Measurements from ENCODE around the gene GEMIN5. TPM values are rescaled to one million over a fixed set of nuclear protein-coding genes. Genes with fewer than 3 reads are reported as not detected.

The GEMIN5 gene
- total RNA-seq, 1 donor from 2014 or later = 11.0 TPM

DNA sequence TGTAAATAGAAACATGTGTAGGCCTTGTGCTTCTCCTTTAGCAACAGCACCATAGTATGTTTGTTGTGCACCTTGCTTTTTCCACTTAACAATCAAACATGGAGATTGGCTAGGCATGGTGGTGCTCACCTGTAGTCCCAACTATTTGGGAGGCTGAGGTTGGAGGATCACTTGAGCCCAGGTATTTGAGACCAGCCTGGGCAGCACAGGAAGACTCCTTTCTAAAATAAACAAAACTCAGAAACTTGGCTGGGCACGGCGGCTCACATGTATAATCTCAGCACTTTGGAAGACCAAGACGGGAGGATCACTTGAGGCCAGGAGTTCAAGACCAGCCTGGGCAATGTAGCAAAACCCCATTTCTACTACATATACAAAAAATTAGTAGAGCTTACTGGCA is 86.7 kb downstream of the GEMIN5 start:
- Histone ChIP-seq H3K27me3 (no peaks in the 10 kb centered on the region), H3K9me3 (no peaks in the 10 kb centered on the region), H3K4me1 (peaks cover 8 to 18% of the 10 kb centered on the region in 2 donors), H3K36me3 (no peaks in the 10 kb centered on the region), H3K4me3 (peak overlapping the region in 1 of 2 donors; percentile 68), H3K27ac (peak overlapping the region; percentile 31 to 77)
- TF ChIP-seq, protein P1, sequence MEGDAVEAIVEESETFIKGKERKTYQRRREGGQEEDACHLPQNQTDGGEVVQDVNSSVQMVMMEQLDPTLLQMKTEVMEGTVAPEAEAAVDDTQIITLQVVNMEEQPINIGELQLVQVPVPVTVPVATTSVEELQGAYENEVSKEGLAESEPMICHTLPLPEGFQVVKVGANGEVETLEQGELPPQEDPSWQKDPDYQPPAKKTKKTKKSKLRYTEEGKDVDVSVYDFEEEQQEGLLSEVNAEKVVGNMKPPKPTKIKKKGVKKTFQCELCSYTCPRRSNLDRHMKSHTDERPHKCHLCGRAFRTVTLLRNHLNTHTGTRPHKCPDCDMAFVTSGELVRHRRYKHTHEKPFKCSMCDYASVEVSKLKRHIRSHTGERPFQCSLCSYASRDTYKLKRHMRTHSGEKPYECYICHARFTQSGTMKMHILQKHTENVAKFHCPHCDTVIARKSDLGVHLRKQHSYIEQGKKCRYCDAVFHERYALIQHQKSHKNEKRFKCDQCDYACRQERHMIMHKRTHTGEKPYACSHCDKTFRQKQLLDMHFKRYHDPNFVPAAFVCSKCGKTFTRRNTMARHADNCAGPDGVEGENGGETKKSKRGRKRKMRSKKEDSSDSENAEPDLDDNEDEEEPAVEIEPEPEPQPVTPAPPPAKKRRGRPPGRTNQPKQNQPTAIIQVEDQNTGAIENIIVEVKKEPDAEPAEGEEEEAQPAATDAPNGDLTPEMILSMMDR (IDR thresholded peaks at IDR 0.05) = no peak
- intact Hi-C loops (cut with DNase I) = loop anchor here (10.0 kb wide), 1 partner anchor 407 kb away; the partner anchor contains the start of gene SAP30L
- peak in 1 of 2 donors; percentile 40 for DNase-seq (ENCODE audit: low spot score in 2 of 2)

DNA sequence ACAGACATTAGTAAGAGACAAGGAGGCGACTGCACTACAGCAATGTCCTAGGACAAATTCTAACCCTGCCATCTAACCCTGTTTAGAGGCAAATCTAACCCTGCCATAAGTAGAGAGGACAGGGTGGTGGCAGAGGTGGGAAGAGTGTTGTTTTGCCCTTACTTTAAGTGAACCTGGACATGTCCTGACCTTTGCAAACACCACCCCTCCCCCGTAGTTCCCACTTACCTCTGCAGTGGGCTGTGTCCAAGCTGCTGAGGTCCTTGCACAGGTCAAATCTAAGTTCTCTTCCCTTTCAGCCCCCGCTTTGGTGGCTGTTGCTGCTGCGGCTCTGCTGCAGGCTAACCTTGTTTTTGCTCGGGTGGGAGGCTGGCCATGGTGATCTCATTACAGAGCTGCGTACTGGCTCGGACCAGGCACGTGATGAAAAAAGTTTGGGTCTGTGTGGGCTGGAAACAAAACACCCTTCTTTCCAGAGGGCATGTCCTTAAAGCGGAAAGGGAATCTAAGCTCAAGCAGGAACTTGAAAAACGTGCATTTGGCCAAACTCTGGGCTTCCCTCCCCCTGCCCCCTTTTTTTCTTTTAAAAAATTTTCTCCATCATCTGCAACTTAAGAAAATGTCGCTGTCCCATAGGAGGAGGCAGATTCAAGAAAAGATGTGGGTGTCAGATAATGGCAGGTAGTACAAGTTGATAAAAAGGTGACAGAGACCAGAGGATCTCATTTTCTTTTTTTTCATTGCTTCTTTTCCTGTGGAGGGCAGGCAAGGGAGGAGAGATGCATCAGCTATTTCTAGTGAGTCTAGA is 87.6 kb downstream of the GEMIN5 start, which contains the start of gene FAXDC2:
TSS of gene FAXDC2 (minus strand) at position 349 of the 808 bp plus-strand sequence. CDS start 12,425 bp downstream, outside the sequence.
- TF ChIP-seq, protein P1 (IDR thresholded peaks at IDR 0.05) = no peak
- peaks cover 8 to 18% of the 10 kb centered on the region in 2 donors for H3K4me1 ChIP-seq
- no peaks in the 10 kb centered on the region for H3K27me3 ChIP-seq
- intact Hi-C loops (cut with DNase I) = loop anchor here (10.0 kb wide), 1 partner anchor 406 kb away; the partner anchor contains the start of gene SAP30L
- DNase-seq (ENCODE audit: low spot score in 2 of 2) = peak; percentile 49 to 89
- H3K27ac ChIP-seq = peak within 1 kb of the TSS; percentile 55 to 77
- H3K36me3 ChIP-seq = no peaks in the 10 kb centered on the region
- H3K9me3 ChIP-seq = no peaks in the 10 kb centered on the region
- peak within 1 kb of the TSS; percentile 48 to 68 for H3K4me3 ChIP-seq

DNA sequence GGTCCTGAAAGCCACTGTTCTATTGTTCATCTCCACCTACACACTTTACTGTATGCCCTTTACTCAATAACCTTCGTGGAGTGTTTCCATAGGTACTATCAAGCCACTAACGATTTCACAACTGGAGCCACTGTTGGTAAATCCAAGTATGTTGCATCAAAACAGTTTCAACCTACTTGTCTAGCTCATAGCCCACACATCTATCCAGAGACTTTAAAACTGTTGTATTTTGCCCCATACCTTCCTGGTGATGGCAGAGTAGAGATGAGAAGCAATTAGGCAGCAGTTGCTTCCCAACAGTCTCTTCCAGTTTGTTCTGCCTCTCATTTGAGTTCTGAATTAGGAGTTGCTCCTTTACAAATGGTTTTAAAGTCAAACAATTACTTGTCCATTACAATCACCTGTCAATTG is 88.2 kb downstream of the GEMIN5 start:
- DNase-seq (ENCODE audit: low spot score in 2 of 2) = no peak
- H3K9me3 ChIP-seq = no peaks in the 10 kb centered on the region
- TF ChIP-seq, protein P1 (IDR thresholded peaks at IDR 0.05) = no peak
- intact Hi-C loops (cut with DNase I) = loop anchor here (10.0 kb wide), 1 partner anchor 405 kb away; the partner anchor contains the start of gene SAP30L
- H3K4me3 ChIP-seq = peak overlapping the region; percentile 48 to 68
- peak overlapping the region; percentile 55 to 77 for H3K27ac ChIP-seq
- H3K36me3 ChIP-seq = no peaks in the 10 kb centered on the region
- peaks cover 8 to 18% of the 10 kb centered on the region in 2 donors for H3K4me1 ChIP-seq
- H3K27me3 ChIP-seq = no peaks in the 10 kb centered on the region

DNA sequence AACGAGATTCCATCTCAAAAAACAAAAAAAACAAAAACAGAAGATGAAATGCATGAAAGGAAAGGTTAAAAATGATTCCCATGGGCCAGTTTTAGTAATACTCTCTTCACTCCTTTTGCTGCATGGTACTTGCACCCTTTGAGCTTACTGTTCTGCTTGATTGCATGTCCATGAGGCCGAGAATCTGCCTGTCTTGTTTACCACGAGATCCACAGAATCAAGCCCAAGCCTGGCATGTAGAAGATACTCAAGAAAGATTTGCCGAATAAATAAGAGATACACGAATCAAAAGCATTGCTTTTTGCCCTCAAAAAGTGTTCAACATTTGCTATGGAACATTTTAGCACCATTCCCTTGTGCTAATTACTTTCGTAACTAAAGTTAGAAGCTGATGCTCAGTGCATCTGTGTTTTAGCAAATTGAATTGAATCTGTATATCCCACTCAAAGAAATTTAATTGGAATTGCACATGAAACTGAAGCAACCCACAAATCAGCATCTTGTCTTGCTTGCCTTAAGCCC is 88.7 kb downstream of the GEMIN5 start:
- Histone ChIP-seq H3K27me3 (no peaks in the 10 kb centered on the region), H3K4me3 (peak overlapping the region; percentile 48 to 68), H3K9me3 (no peaks in the 10 kb centered on the region), H3K4me1 (peaks cover 8 to 18% of the 10 kb centered on the region in 2 donors), H3K36me3 (no peaks in the 10 kb centered on the region), H3K27ac (peak overlapping the region; percentile 55 to 77)
- DNase-seq (ENCODE audit: low spot score in 2 of 2) = no peak
- TF ChIP-seq, protein P1 (IDR thresholded peaks at IDR 0.05) = no peak
- intact Hi-C loops (cut with DNase I) = no loop called here

DNA sequence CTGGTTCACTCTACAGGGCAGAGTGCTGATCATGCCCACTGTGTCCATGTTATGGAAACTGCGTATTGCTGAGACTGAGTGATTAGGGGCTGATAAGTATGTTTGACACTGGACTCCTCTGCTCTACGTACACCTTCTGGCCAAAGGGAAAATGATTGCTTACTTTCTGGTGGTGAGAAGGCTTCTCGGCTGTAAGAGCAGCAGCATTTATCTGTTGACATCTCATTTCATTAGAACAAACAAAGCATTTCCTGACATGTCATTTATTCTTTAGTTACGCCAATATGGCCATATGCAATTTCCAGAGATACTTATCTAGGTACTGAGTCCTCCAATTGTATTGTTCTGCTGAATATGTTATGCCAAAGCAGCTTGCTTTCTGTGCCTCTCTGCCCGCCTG is 93.2 kb downstream of the GEMIN5 start:
- no peak overlapping the region for H3K4me3 ChIP-seq
- TF ChIP-seq, protein P1 (IDR thresholded peaks at IDR 0.05) = no peak
- DNase-seq (ENCODE audit: low spot score in 2 of 2) = no peak
- peaks cover 0 to 10% of the 10 kb centered on the region in 2 donors for H3K4me1 ChIP-seq
- no peaks in the 10 kb centered on the region for H3K36me3 ChIP-seq
- no peaks in the 10 kb centered on the region for H3K9me3 ChIP-seq
- no peaks in the 10 kb centered on the region for H3K27me3 ChIP-seq
- intact Hi-C loops (cut with DNase I) = no loop called here
- no peak overlapping the region for H3K27ac ChIP-seq
